Measurements from ENCODE around the gene KRT6C.

GRCh38 chr12:52419656-52420055, 53.9 kb downstream of the KRT6C start:
- TF ChIP-seq CTCF (IDR thresholded peaks at IDR 0.05) (no peak), POLR2A (IDR thresholded peaks at IDR 0.05) (no peak)
